Endothelial cell of umbilical vein (primary cell): ENCODE results near the gene APOL2. TPM values are rescaled to one million over a fixed set of nuclear protein-coding genes. Genes with fewer than 3 reads are reported as not detected.
"Not testable (repeated sequence)": the region's sequence is repeated elsewhere in the genome, so short reads cannot be mapped to it uniquely, and the experiment has no call there.

Experiments
- BruUV-seq: library from RNA; stranded (reverse); fragments of 400-500 nt; replicated peaks from 2 replicates; lab custom pipeline; 2021; lab: Mats Ljungman, UMichigan
- CTCF ChIA-PET: fragments of 300-600, 350-600 bp; sonication (Branson Sonifier 250); formaldehyde crosslinking; loops from one replicate; lab custom pipeline; 2021; ENCODE audit warnings: antibody characterized with exemption, inconsistent platforms; lab: Charles Lee
- POLR2A ChIA-PET: fragments of 300-600, 350-600 bp; sonication (Branson Sonifier 250); formaldehyde crosslinking; loops from one replicate; lab custom pipeline; 2021; ENCODE audit warnings: antibody characterized with exemption, inconsistent platforms; lab: Charles Lee
- DNase-seq: peaks from one replicate; pipeline ENCODE4 v3.0.0-alpha.2; 2011; ENCODE audit warnings: low read depth, low spot score
- FAIRE-seq: peaks from 2 replicates; lab custom pipeline; 2011; peaks lifted over from hg19 to GRCh38; lab: Jason Lieb, UNC
- H2AFZ ChIP-seq: 2 replicates; pipeline ENCODE4 v1.6.0; 2012; ENCODE audit warnings: low read depth, low read length, control low read depth, inconsistent platforms
- H3K27ac ChIP-seq: 2 replicates; pipeline ENCODE4 v1.5.1; 2011; ENCODE audit warnings: low read depth, mild to moderate bottlenecking, control low read depth, low read length, moderate library complexity; ENCODE audit not compliant: insufficient read depth
- H3K27me3 ChIP-seq, 2 experiments: 2 replicates each; pipeline versions ENCODE4 v1.6.0 to v1.6.1; 2011; ENCODE audit warnings: low read length in 2 of 2, mixed read lengths in 1 of 2; ENCODE audit not compliant: control insufficient read depth in 2 of 2, insufficient read depth in 2 of 2
- H3K36me3 ChIP-seq, 2 experiments: 2 replicates in 1 of 2; 3 replicates in 1 of 2; pipeline ENCODE4 v1.5.1; 2011; ENCODE audit warnings: low read length in 2 of 2, mild to moderate bottlenecking in 1 of 2, moderate library complexity in 1 of 2; ENCODE audit not compliant: control insufficient read depth in 2 of 2, insufficient read depth in 2 of 2; ENCODE audit errors: extremely low read depth in 1 of 2
- H3K4me1 ChIP-seq: 3 replicates; pipeline ENCODE4 v1.5.1; 2011; ENCODE audit warnings: mild to moderate bottlenecking, low read length; ENCODE audit not compliant: control insufficient read depth, insufficient read depth; ENCODE audit errors: extremely low read depth
- H3K4me2 ChIP-seq: 2 replicates; pipeline ENCODE4 v1.6.1; 2011; ENCODE audit warnings: low read length, control low read depth, mixed read lengths; ENCODE audit not compliant: insufficient read depth
- H3K4me3 ChIP-seq, 3 experiments: fragments of 200-600 bp in 1 of 3; sonication (generic), shearing (Covaris generic) in 1 of 3; replicated peaks in 1 of 3; 2 replicates each; pipeline ENCODE4 v1.5.1; 2011 to 2016; ENCODE audit warnings: control low read depth in 3 of 3, low read length in 3 of 3, mild to moderate bottlenecking in 2 of 3, inconsistent platforms in 1 of 3, low read depth in 1 of 3, moderate library complexity in 1 of 3; ENCODE audit not compliant: insufficient read depth in 1 of 3
- H3K79me2 ChIP-seq: 2 replicates; pipeline ENCODE4 v1.6.0; 2012; ENCODE audit warnings: low read length, inconsistent platforms; ENCODE audit not compliant: control insufficient read depth, insufficient read depth
- H3K9ac ChIP-seq: replicated peaks from 2 replicates; pipeline ENCODE3; 2011; ENCODE audit warnings: low read length, control low read depth; ENCODE audit not compliant: insufficient read depth; ENCODE audit errors: extremely low read depth
- H3K9me1 ChIP-seq: replicated peaks from 3 replicates; pipeline ENCODE4 v1.6.0; 2011; ENCODE audit warnings: mild to moderate bottlenecking, low read length; ENCODE audit not compliant: control insufficient read depth, insufficient read depth; ENCODE audit errors: extremely low read depth
- H3K9me3 ChIP-seq: replicated peaks from 2 replicates; pipeline ENCODE4 v1.5.1; 2012; ENCODE audit warnings: low read length, inconsistent platforms; ENCODE audit not compliant: control insufficient read depth, insufficient read depth
- H4K20me1 ChIP-seq: replicated peaks from 2 replicates; pipeline ENCODE3; 2011; ENCODE audit warnings: mild to moderate bottlenecking, low read length; ENCODE audit not compliant: control insufficient read depth, insufficient read depth; ENCODE audit errors: extremely low read depth
- GATA2 ChIP-seq: IDR thresholded peaks from 2 replicates; pipeline ENCODE4 v1.7.0; 2011; ENCODE audit warnings: low read depth, mild to moderate bottlenecking, moderate library complexity, mixed read lengths, low read length; ENCODE audit not compliant: insufficient read length, insufficient read depth
- POLR2A ChIP-seq: IDR thresholded peaks from 2 replicates; pipeline ENCODE4 v1.6.1; 2012; ENCODE audit warnings: low read depth, mild to moderate bottlenecking, control low read depth, low read length
- dilution Hi-C: fragments of 300-500 bp; cut with MboI; formaldehyde crosslinking; loops from one replicate; pipeline ENCODE4 v1.15.0; 2019; ENCODE audit warnings: low sequenced_read_pairs; ENCODE audit not compliant: extremely low pct_ligation_motif_present
- intact Hi-C: fragments of 100-400 bp; cut with micrococcal nuclease; formaldehyde crosslinking; loops from one replicate; pipeline ENCODE4 v1.10.0; 2022
- polyA plus RNA-seq, 4 experiments: library from polyadenylated mRNA; depleted of rRNA in 3 of 4; stranded (reverse) in 3 of 4; unstranded in 1 of 4; fragments of >200 nt; gene quantifications; 2 replicates each; pipeline versions ENCODE4 v1.2.1 to v1.2.3, GENCODE V29; 2011 to 2012; ENCODE audit warnings: missing spikeins in 1 of 4
- total RNA-seq: library from RNA; stranded (reverse); gene quantifications from 2 replicates; pipeline ENCODE4 v1.2.3, GENCODE V29; 2021

The APOL2 gene
- total and polyA plus RNA-seq, 2 donors (not counting 3 experiments of a cell fraction or from before 2014, with no cell fraction given), result 16.9 to 37.6 TPM

DNA sequence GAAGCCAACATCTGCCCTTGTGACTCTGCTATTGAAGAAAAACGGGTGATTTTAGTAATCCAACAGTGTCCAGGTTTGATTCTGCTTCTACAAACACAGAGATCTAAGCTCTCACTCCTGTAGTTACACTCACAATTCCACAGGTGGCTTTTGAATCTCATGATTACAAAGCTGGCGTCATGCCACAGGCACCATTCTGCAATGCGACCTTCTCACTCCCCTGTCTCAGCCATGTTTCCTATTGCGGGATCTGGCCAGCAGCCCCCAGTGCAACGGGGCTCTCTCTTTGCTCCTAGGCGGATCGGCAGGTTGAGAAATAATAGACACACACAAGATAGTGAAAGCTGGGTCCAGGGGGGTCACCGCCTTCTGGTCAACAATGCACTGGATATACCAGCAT is 36.4 kb downstream of the APOL2 start:
- H3K4me2 ChIP-seq, H3K36me3 ChIP-seq, H3K27ac ChIP-seq, H3K9ac ChIP-seq, dilution Hi-C loops, H3K4me3 ChIP-seq, BruUV-seq, H3K9me1 ChIP-seq, H3K9me3 ChIP-seq, H3K4me1 ChIP-seq, H3K27me3 ChIP-seq, H4K20me1 ChIP-seq, H3K79me2 ChIP-seq: not testable (repeated sequence)
- peak overlapping the region; percentile 30 for H2AFZ ChIP-seq
- ChIA-PET CTCF (interaction anchor here (0.8 to 3.3 kb wide), 10 partner anchors 8 to 283 kb away, joined by 3 to 19 read pairs (median 4); partner anchors contain the start of gene APOL2), POLR2A (interaction anchor here (0.7 kb wide), 1 partner anchor 84 kb away, joined by 3 read pairs; no protein-coding TSS in a partner anchor)
- FAIRE-seq (peak; percentile 4), DNase-seq (peak; percentile 91)
- intact Hi-C loops, result loop anchor here (2.0 kb wide), 1 partner anchor 36 kb away; the partner anchor contains the start of gene APOL2

- Histone ChIP-seq H4K20me1 (no peaks in the 10 kb centered on the region), H3K79me2 (no peaks in the 10 kb centered on the region), H3K4me3 (no peak within 1 kb of the TSS), H3K9me1 (no peaks in the 10 kb centered on the region), H3K27ac (no peak within 1 kb of the TSS), H3K27me3 (peaks cover 0 to 2% of the 10 kb centered on the region in 2 experiments), H3K4me2 (no peak within 1 kb of the TSS), H3K36me3 (no peaks in the 10 kb centered on the region), H3K9ac (no peak within 1 kb of the TSS), H3K4me1 (peaks cover 16% of the 10 kb centered on the region), H2AFZ (no peak within 1 kb of the TSS), H3K9me3 (no peaks in the 10 kb centered on the region)
- no TSS peak for BruUV-seq
- no peak for FAIRE-seq
- dilution Hi-C loops, result no loop called here
- ChIA-PET CTCF (interaction anchor here (1.2 to 3.3 kb wide), 7 partner anchors 9 to 285 kb away, joined by 3 to 19 read pairs (median 6); partner anchors contain the start of gene APOL2), POLR2A (no interaction called here)
- DNase-seq, result no peak
- intact Hi-C loops, result loop anchor here (2.0 kb wide), 1 partner anchor 37 kb away; the partner anchor contains the start of gene APOL2
- TF ChIP-seq GATA2, result no peak
- no peak for TF ChIP-seq POLR2A
Observed at GRCh38 chr22:36201630-36202319, 37.6 kb downstream of the APOL2 start, which contains the start of gene APOL4. Gene APOL4, minus strand, starts transcription at chr22:36201809. Its CDS starts 75 bp downstream, at chr22:36201734.

GRCh38 chr22:36201025-36201424 is 38.3 kb downstream of the APOL2 start:
- H3K36me3 ChIP-seq, H3K4me2 ChIP-seq, intact Hi-C loops, H4K20me1 ChIP-seq, H3K9me3 ChIP-seq, H3K4me3 ChIP-seq, DNase-seq, H3K27ac ChIP-seq, H2AFZ ChIP-seq, H3K79me2 ChIP-seq, BruUV-seq, H3K9me1 ChIP-seq, H3K9ac ChIP-seq, dilution Hi-C loops, H3K27me3 ChIP-seq, POLR2A ChIA-PET: not testable (repeated sequence)
- peak; percentile 76 for FAIRE-seq
- peaks cover 20% of the 10 kb centered on the region for H3K4me1 ChIP-seq
- CTCF ChIA-PET, result interaction anchor here (1.5 to 2.1 kb wide), 2 partner anchors 85 to 286 kb away, joined by 4 to 6 read pairs; no protein-coding TSS in a partner anchor
